Measurements from ENCODE around the gene ANKRD42.

GRCh38 chr11:83238111-83238510 is 44.6 kb downstream of the ANKRD42 start:
- no peak for TF ChIP-seq CEBPB (IDR thresholded peaks at IDR 0.05; ENCODE audit: low read depth)
- no peak for TF ChIP-seq EZH2phosphoT487 (IDR thresholded peaks at IDR 0.05; ENCODE audit: borderline replicate concordance)
- TF ChIP-seq POLR2A (IDR thresholded peaks at IDR 0.05; ENCODE audit: borderline replicate concordance, extremely low read depth, insufficient read depth, insufficient read length), result no peak
- no peak for TF ChIP-seq CTCF (IDR thresholded peaks at IDR 0.05 in 2 of 3, conservative IDR thresholded peaks at IDR 0.05 in 1 of 3; ENCODE audit: borderline replicate concordance in 1 of 3, insufficient read depth in 1 of 3, low read depth in 2 of 3, low read length in 2 of 3)
- no peak for TF ChIP-seq TCF7L2 (IDR thresholded peaks at IDR 0.05; ENCODE audit: borderline replicate concordance, extremely low read depth, insufficient read depth, insufficient read length)
- no peak for TF ChIP-seq EZH2 (IDR thresholded peaks at IDR 0.05)
- TF ChIP-seq REST (IDR thresholded peaks at IDR 0.05; ENCODE audit: low read depth), result no peak
- TF ChIP-seq ZNF274 (IDR thresholded peaks at IDR 0.05; ENCODE audit: low read depth, low read length), result no peak
- no peak for TF ChIP-seq JUND (IDR thresholded peaks at IDR 0.05)
- no peak for TF ChIP-seq ATF3 (IDR thresholded peaks at IDR 0.05)
- TF ChIP-seq RAD21 (IDR thresholded peaks at IDR 0.05; ENCODE audit: low read depth), result no peak
- TF ChIP-seq POLR2AphosphoS5 (IDR thresholded peaks at IDR 0.05; ENCODE audit: low read depth, low read length), result no peak
- TF ChIP-seq SP1 (IDR thresholded peaks at IDR 0.05; ENCODE audit: low read depth), result no peak

Measured in HCT116 (cell line).